ENCODE results near the gene TXK. TPM values are rescaled to one million over a fixed set of nuclear protein-coding genes. Genes with fewer than 3 reads are reported as not detected.

The TXK gene
- total RNA-seq, 1 experiment from 2014 or later, result 0.39 TPM

- H3K9me3 ChIP-seq (ENCODE audit: control insufficient read depth, low read depth, low read length), result no peaks in the 10 kb centered on the region
- no peak overlapping the region for H3K27ac ChIP-seq (ENCODE audit: insufficient read length, low read depth, low read length)
- WGBS (ENCODE audit: extremely low coverage, insufficient read length, low lambda C conversion rate), result no CpG with 5 or more reads among the region's 1 CpG
- H3K4me3 Mint-ChIP-seq, result no peak overlapping the region
- H3K18ac ChIP-seq (ENCODE audit: insufficient read length, low read depth, low read length), result no peak overlapping the region
- H3K4me1 ChIP-seq (ENCODE audit: insufficient read depth, low read length), result peaks cover 3% of the 10 kb centered on the region; the same call in 1 of the 2 replicates
- H3K27me3 ChIP-seq (ENCODE audit: insufficient read depth, low read length), result no peaks in the 10 kb centered on the region
- no peak overlapping the region for H2BK12ac ChIP-seq (ENCODE audit: insufficient read length, low read depth, low read length)
- H2AK5ac ChIP-seq (ENCODE audit: insufficient read length, low read length), result no peak overlapping the region
- no peaks in the 10 kb centered on the region for H3K27me3 Mint-ChIP-seq (ENCODE audit: low read depth)
- H3K4me2 ChIP-seq (ENCODE audit: insufficient read depth, insufficient read length, low read length), result no peak overlapping the region
- no peak overlapping the region for H3K4ac ChIP-seq (ENCODE audit: low read depth, low read length)
- H3K79me2 ChIP-seq (ENCODE audit: insufficient read depth, low read length), result no peaks in the 10 kb centered on the region
- no peak overlapping the region for H2BK120ac ChIP-seq (ENCODE audit: low read depth, low read length, poor library complexity, severe bottlenecking)
- no peak overlapping the region for H2AFZ ChIP-seq (ENCODE audit: low read length)
- no peaks in the 10 kb centered on the region for H3K79me1 ChIP-seq (ENCODE audit: insufficient read depth, low read depth, low read length, poor library complexity, severe bottlenecking)
- no peak for TF ChIP-seq CTCF (conservative IDR thresholded peaks at IDR 0.05)
- H2BK5ac ChIP-seq (ENCODE audit: insufficient read length, low read length), result no peak overlapping the region
- H3K23me2 ChIP-seq (ENCODE audit: insufficient read length, low read depth, low read length, poor library complexity, severe bottlenecking), result no peaks in the 10 kb centered on the region
- H3T11ph ChIP-seq (ENCODE audit: low read length), result no peak overlapping the region
- H3K4me1 Mint-ChIP-seq, result peaks cover 33 to 37% of the 10 kb centered on the region in 2 experiments
- H4K5ac ChIP-seq (ENCODE audit: insufficient read length, low read depth, low read length), result no peak overlapping the region
- no peak overlapping the region for H2BK15ac ChIP-seq (ENCODE audit: low read depth, low read length)
- no peak overlapping the region for H4K91ac ChIP-seq (ENCODE audit: insufficient read length, low read depth, low read length)
- H3K14ac ChIP-seq (ENCODE audit: insufficient read depth, low read length), result no peak overlapping the region
- no peak overlapping the region for H2BK20ac ChIP-seq (ENCODE audit: low read depth, low read length, poor library complexity, severe bottlenecking)
- no peak for DNase-seq
- no peaks in the 10 kb centered on the region for H3K36me3 Mint-ChIP-seq (ENCODE audit: insufficient read depth in 1 of 3, low read depth in 3 of 3)
- H4K8ac ChIP-seq (replicated peaks; ENCODE audit: insufficient read length, low read depth, low read length), result no peak overlapping the region
- no peak overlapping the region for H3K9ac ChIP-seq (ENCODE audit: extremely low read depth, insufficient read length, low read length)
- H4K20me1 ChIP-seq (ENCODE audit: control insufficient read depth, insufficient read depth, insufficient read length), result no peaks in the 10 kb centered on the region
- H3K23ac ChIP-seq (ENCODE audit: insufficient read length, low read depth, low read length), result no peak overlapping the region
- H3K27ac Mint-ChIP-seq, result no peak overlapping the region
- H3K9me3 Mint-ChIP-seq, result no peaks in the 10 kb centered on the region
- no peak overlapping the region for H3K56ac ChIP-seq (ENCODE audit: insufficient read length, low read depth, low read length)
These were observed 23.5 kb downstream of the TXK start for GRCh38 chr4:48110452-48110978.

Measured in H9 (cell line).